Astrocyte of the spinal cord (primary cell): ENCODE measurements around the gene KRTAP10-3.

ENCODE experiments used
- DNase-seq: peaks from one replicate; pipeline ENCODE4 v3.0.0; 2011; ENCODE audit warnings: low read depth, low spot score
- H3K4me3 ChIP-seq: 2 replicates; pipeline ENCODE4 v1.5.1; 2011; ENCODE audit warnings: low read depth, mild to moderate bottlenecking, low read length, moderate library complexity
- in situ Hi-C: cut with HindIII; loops from 2 replicates; pipeline ENCODE4 v1.10.0; 2017; ENCODE audit warnings: low sequenced_read_pairs
- TF ChIP-seq, protein P1 (sequence below): IDR thresholded peaks from 2 replicates; pipeline ENCODE4 v1.5.1; 2012; ENCODE audit warnings: low read depth, mild to moderate bottlenecking, low read length, inconsistent platforms

KRTAP10-3 gene

DNA sequence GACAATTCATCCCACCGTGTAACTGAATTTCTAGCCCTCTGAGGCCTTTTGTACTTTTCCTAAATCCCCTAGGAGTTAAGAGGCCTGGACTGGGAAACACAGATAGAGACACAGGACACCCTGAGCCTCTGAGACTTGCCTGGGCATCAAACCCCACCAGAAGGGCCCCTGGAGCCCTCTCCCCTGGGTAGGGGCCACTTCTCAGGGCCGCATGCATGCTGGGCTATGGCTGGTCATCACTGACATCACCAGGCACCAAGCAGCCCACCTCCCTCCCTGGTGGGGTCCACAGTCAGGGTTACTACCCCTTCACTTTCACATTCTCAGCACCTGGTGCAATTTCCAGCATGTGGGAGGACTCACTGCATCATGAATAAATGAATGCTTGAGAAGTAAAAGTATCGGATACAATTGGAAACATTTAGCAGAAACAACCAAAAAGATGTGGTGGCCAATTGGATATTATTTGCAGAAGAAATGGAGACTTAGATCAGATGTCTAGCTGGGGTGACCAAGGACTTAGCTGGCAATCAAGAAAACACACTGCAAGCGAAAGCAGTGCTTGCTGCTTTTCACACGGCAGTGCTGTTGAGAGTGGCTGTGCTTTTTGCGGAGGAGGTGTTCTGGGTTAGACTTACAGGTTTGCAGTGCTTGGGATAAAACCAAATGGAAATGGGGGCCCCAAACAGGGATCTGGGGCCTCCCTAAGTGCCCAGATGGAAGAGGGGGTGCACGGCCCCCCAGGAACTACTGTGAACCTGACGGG lies 40.9 kb upstream of the KRTAP10-3 start:
- H3K4me3 ChIP-seq = no peak overlapping the region
- in situ Hi-C loops = no loop called here
- TF ChIP-seq, protein P1, sequence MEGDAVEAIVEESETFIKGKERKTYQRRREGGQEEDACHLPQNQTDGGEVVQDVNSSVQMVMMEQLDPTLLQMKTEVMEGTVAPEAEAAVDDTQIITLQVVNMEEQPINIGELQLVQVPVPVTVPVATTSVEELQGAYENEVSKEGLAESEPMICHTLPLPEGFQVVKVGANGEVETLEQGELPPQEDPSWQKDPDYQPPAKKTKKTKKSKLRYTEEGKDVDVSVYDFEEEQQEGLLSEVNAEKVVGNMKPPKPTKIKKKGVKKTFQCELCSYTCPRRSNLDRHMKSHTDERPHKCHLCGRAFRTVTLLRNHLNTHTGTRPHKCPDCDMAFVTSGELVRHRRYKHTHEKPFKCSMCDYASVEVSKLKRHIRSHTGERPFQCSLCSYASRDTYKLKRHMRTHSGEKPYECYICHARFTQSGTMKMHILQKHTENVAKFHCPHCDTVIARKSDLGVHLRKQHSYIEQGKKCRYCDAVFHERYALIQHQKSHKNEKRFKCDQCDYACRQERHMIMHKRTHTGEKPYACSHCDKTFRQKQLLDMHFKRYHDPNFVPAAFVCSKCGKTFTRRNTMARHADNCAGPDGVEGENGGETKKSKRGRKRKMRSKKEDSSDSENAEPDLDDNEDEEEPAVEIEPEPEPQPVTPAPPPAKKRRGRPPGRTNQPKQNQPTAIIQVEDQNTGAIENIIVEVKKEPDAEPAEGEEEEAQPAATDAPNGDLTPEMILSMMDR = no peak
- DNase-seq = no peak

DNA sequence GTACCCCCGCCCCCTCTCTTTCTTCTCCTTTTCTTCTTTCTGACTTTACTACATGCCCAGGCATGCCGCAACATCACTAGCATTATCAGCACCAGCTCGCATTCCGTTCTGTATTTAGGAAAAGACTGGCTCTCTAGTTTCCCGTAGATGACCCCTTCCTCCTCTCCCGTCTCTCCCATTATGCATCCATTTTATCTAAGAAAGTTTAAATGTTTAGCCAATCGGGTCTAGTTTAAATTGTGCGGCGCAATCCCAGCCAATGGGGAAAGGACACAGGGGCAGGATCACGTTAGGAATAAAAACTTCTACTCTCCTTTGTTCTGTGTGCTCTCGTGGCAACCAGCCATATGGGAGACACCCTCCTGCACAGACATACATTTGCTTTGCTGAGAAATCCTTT lies 39.5 kb upstream of the KRTAP10-3 start:
- in situ Hi-C loops = no loop called here
- TF ChIP-seq, protein P1 = no peak
- DNase-seq = no peak
- H3K4me3 ChIP-seq = no peak overlapping the region

DNA sequence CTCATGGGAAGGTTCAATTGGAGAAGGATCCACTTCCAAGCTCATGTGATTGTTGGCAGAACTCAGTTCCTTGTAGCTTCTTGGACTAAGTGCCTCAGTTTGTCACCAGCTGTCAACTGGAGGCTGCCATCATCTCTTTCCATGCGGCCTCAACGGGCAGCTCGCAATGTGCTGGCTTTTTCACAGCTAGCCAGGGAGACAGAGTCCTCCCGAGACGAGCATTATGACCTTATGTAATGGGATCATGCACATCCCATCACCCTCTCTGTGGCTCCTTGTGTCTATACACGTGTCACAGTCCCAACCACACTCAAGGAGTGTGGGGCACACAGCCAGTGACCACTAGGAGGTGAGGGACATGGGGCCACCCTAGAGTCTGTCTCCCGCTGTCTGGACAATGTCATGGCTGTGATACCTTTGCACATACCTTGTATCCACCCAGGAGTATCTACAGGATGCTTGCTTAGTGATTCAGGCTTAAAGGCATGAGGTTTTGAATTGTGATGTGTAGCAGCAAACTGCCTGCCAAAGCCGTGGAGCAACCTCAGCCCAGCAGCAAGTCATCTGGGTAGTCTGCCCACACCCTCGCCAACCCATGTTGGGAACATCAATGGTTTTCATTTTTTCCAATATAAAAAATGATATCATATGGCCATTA lies 37.6 kb upstream of the KRTAP10-3 start:
- H3K4me3 ChIP-seq = no peak overlapping the region
- TF ChIP-seq, protein P1 = no peak
- in situ Hi-C loops = no loop called here
- DNase-seq = no peak

DNA sequence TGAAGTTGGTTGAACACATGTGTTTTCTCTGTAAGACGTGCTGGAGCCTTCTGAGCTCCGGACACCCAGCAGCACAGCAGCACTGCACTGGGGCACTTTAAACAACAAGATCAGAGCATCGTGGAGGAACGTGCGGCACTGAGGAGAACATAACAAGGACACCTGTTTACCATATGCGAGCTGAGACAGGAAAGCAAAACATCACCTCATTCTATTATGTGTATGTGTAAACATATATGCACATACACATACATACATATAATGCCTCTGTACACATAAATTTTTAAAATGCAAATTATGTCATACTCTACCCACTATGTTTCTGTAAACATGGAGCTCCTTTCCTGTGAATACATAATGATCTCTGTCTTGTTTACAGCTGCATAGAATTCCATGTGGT lies 36.9 kb upstream of the KRTAP10-3 start:
- no peak overlapping the region for H3K4me3 ChIP-seq
- DNase-seq = no peak
- in situ Hi-C loops = no loop called here
- TF ChIP-seq, protein P1 = no peak

DNA sequence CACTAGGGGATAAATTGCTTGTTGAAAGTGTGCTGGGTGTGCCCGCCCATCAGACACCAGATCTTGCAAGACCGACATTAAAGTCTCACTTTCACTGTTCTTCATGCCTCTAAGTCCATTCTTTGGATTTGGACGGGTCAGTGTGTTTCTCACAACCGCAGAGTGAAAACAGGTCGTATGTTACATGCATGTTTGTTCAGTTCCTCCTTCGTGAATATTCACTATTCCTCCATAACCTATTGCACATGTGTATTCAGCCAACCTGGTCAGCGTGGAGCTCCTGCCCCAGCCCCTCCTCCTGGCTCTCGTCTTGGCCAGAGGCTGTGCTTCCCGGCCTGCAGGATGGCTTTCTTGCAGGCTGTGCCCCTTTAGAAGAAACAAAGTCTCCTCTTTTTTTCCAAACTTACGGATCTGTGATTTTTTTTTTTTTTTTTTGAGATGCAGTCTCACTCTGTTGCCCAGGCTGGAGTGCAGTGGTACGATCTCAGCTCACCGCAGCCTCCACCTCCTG lies 35.9 kb upstream of the KRTAP10-3 start:
- no peak for DNase-seq
- H3K4me3 ChIP-seq = no peak overlapping the region
- in situ Hi-C loops = no loop called here
- TF ChIP-seq, protein P1 = no peak

DNA sequence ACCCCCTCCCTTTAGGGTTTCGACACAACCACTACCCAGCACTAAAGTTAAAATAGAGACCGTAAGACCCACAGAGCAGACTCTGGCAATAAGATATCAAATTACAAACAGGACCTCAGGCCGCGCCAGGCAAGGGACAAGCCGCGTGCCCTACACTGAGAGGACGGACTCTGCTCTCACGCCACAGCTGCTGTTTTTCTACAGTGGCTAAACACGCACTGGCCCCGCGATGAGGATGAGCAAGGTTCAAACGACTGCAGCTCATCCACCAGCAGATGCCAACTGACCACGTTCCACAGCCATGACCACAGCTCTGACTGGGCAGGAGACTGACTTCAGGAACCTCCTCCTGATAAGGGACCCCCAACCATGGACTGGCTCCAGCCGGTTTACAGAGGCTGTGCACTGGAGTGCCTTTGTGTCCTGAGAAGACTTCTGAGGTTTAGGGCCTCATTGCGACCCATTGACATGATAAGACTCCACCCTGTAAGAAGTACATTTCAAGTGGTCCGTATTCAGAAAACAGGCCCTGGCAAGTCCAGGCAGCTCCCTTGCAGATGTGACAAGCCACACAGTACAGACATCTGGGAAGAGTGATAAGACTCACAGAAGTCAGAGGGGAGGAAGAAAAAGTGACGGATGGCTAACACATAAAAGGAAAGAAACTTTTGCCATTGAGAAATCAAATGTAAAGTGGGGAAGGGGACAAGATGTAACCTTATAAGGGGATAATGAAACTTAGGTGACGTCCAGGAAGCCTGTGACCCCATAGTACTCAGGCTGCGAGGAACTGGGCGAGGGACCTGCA lies 35.2 kb upstream of the KRTAP10-3 start:
- TF ChIP-seq, protein P1 = no peak
- H3K4me3 ChIP-seq = no peak overlapping the region
- in situ Hi-C loops = no loop called here
- no peak for DNase-seq
